Esophagus muscularis mucosa (tissue), 4 donors: ENCODE measurements around the gene DSCAML1.

Source experiments
- CTCF ChIP-seq, 3 experiments: fragments of 200-600 bp in 2 of 3; fragments of 450-650 bp in 1 of 3; sonication (generic) in 2 of 3; IDR thresholded peaks; one replicate each; pipeline ENCODE4 v1.5.1; 2017 to 2019; ENCODE audit warnings: antibody characterized with exemption in 3 of 3, mild to moderate bottlenecking in 2 of 3, moderate library complexity in 1 of 3
- EP300 ChIP-seq: sonication (generic); formaldehyde crosslinking; IDR thresholded peaks from one replicate; pipeline ENCODE4 v1.6.1; 2017; ENCODE audit warnings: antibody characterized with exemption
- POLR2A ChIP-seq: fragments of 450-650 bp; IDR thresholded peaks from one replicate; pipeline ENCODE4 v1.6.1; 2017; ENCODE audit warnings: antibody characterized with exemption, moderate library complexity, mild to moderate bottlenecking, low read depth
- POLR2AphosphoS5 ChIP-seq, 2 donors: sonication (generic); formaldehyde crosslinking; IDR thresholded peaks; one replicate each; pipeline ENCODE4 v1.6.1; 2017; ENCODE audit warnings: antibody characterized with exemption in 2 of 2

GRCh38 chr11:117606211-117606610 lies 190.8 kb downstream of the DSCAML1 start:
- TF ChIP-seq EP300, result no peak
- TF ChIP-seq CTCF (IDR thresholded peaks at IDR 0.05), result no peak
- no peak for TF ChIP-seq POLR2A
- TF ChIP-seq POLR2AphosphoS5 (IDR thresholded peaks at IDR 0.05), result no peak
